B cell (primary cell): Measurements from ENCODE around the gene DPT. TPM values are rescaled to one million over a fixed set of nuclear protein-coding genes. Genes with fewer than 3 reads are reported as not detected.

Experiments
- ATAC-seq: fragments of 200-7000 bp; cut with Tn5 transposase; one replicate; pipeline ENCODE4 v1.10.0; 2021; ENCODE audit warnings: low read depth, mild to moderate bottlenecking, moderate number of reproducible peaks, moderate library complexity
- CTCF ChIA-PET: fragments of 350-600 bp; sonication (Branson Sonifier 250); formaldehyde crosslinking; loops from one replicate; lab custom pipeline; 2021; ENCODE audit warnings: antibody characterized with exemption, inconsistent platforms; lab: Charles Lee
- POLR2A ChIA-PET: fragments of 350-600 bp; sonication (Branson Sonifier 250); formaldehyde crosslinking; loops from one replicate; lab custom pipeline; 2021; ENCODE audit warnings: antibody characterized with exemption; lab: Charles Lee
- DNase-seq: peaks from one replicate; pipeline ENCODE4 v3.0.0; 2013
- H2AFZ ChIP-seq: 2 replicates; pipeline ENCODE4 v1.6.1; 2012; ENCODE audit warnings: mild to moderate bottlenecking, low read depth, low read length; ENCODE audit not compliant: insufficient read depth, poor library complexity, severe bottlenecking
- H3K27ac ChIP-seq, 2 donors: 1 replicate in 1 of 2; 2 replicates in 1 of 2; pipeline ENCODE4 v1.5.1; 2012 to 2013; ENCODE audit warnings: low read length in 2 of 2, mild to moderate bottlenecking in 2 of 2, moderate library complexity in 1 of 2
- H3K27me3 ChIP-seq, 4 experiments: fragments of 200-600 bp in 1 of 4; sonication (generic) in 1 of 4; replicated peaks in 1 of 4; 1 replicate in 2 of 4; 2 replicates in 2 of 4; pipeline versions ENCODE4 v1.6.1 to v1.7.0; 2013 to 2016; ENCODE audit warnings: low read length in 3 of 4, mild to moderate bottlenecking in 2 of 4, mixed read lengths in 1 of 4, moderate library complexity in 1 of 4; ENCODE audit not compliant: insufficient read depth in 4 of 4, control insufficient read depth in 3 of 4; ENCODE audit errors: control extremely low read depth in 1 of 4
- H3K36me3 ChIP-seq, 2 experiments: replicated peaks in 1 of 2; 1 replicate in 1 of 2; 2 replicates in 1 of 2; pipeline versions ENCODE4 v1.6.1 to v1.7.1; 2013; ENCODE audit warnings: low read length in 1 of 2; ENCODE audit not compliant: insufficient read depth in 2 of 2, control insufficient read depth in 1 of 2; ENCODE audit errors: control extremely low read depth in 1 of 2, extremely low read depth in 1 of 2
- H3K4me1 ChIP-seq, 2 donors: fragments of 200-600 bp in 1 of 2; sonication (generic) in 1 of 2; 1 replicate in 1 of 2; 2 replicates in 1 of 2; pipeline versions ENCODE4 v1.5.1 to v1.6.1; 2013 to 2017; ENCODE audit warnings: low read length in 2 of 2; ENCODE audit not compliant: control insufficient read depth in 2 of 2, insufficient read depth in 2 of 2
- H3K4me2 ChIP-seq: replicated peaks from 2 replicates; pipeline ENCODE3; 2012; ENCODE audit warnings: mild to moderate bottlenecking, low read depth, low read length; ENCODE audit not compliant: poor library complexity, severe bottlenecking
- H3K4me3 ChIP-seq, 5 experiments: fragments of 200-600 bp in 1 of 5; sonication (generic) in 1 of 5; 1 replicate in 3 of 5; 2 replicates in 2 of 5; pipeline versions ENCODE4 v1.5.1 to v1.7.0; 2011 to 2016; ENCODE audit warnings: low read length in 4 of 5, mild to moderate bottlenecking in 4 of 5, low read depth in 2 of 5, control low read depth in 1 of 5, moderate library complexity in 1 of 5; ENCODE audit not compliant: insufficient read depth in 1 of 5; ENCODE audit errors: control extremely low read depth in 1 of 5, extremely low read depth in 1 of 5
- H3K79me2 ChIP-seq: fragments of 200-600 bp; sonication (generic); one replicate; pipeline ENCODE4 v1.6.0; 2016; ENCODE audit warnings: low read length; ENCODE audit not compliant: control insufficient read depth, insufficient read depth
- H3K9ac ChIP-seq: fragments of 200-600 bp; sonication (generic); 2 replicates; pipeline ENCODE4 v1.6.1; 2017; ENCODE audit warnings: mild to moderate bottlenecking, low read length, moderate library complexity
- H3K9me3 ChIP-seq, 3 donors: one replicate each; pipeline versions ENCODE4 v1.6.1 to v1.7.1; 2013; ENCODE audit warnings: low read length in 2 of 3; ENCODE audit not compliant: control insufficient read depth in 2 of 3, insufficient read depth in 1 of 3; ENCODE audit errors: control extremely low read depth in 1 of 3
- H4K20me1 ChIP-seq: 2 replicates; pipeline ENCODE4 v1.6.0; 2012; ENCODE audit warnings: mild to moderate bottlenecking, low read length; ENCODE audit not compliant: insufficient read depth, control insufficient read depth, poor library complexity, severe bottlenecking
- H3K27ac Mint-ChIP-seq: one replicate; pipeline ENCODE4 v1.8.0; 2021; ENCODE audit warnings: mixed read lengths
- H3K27me3 Mint-ChIP-seq: one replicate; pipeline ENCODE4 v1.8.0; 2021; ENCODE audit warnings: mixed read lengths
- H3K4me1 Mint-ChIP-seq: one replicate; pipeline ENCODE4 v1.8.0; 2021; ENCODE audit warnings: mixed read lengths
- H3K4me3 Mint-ChIP-seq: one replicate; pipeline ENCODE4 v1.8.0; 2021; ENCODE audit warnings: mixed read lengths
- H3K9me3 Mint-ChIP-seq: one replicate; pipeline ENCODE4 v1.8.0; 2022; ENCODE audit warnings: mixed read lengths; ENCODE audit not compliant: insufficient read depth
- CTCF ChIP-seq: fragments of 200-600 bp; IDR thresholded peaks from one replicate; pipeline ENCODE4 v1.8.0; 2022; ENCODE audit warnings: antibody characterized with exemption, mild to moderate bottlenecking
- EZH2 ChIP-seq: IDR thresholded peaks from 2 replicates; pipeline ENCODE4 v1.6.1; 2012; ENCODE audit warnings: borderline replicate concordance, low read depth, mild to moderate bottlenecking, moderate library complexity, low read length; ENCODE audit not compliant: insufficient read depth, poor library complexity, severe bottlenecking
- WGBS: methylation state at CpG from one replicate; pipeline ENCODE4 v1.1.5; 2013; ENCODE audit warnings: missing lambda C conversion rate; ENCODE audit not compliant: insufficient coverage; 5-methylcytosine and 5-hydroxymethylcytosine counted together
- intact Hi-C: fragments of 100-400 bp; cut with micrococcal nuclease; formaldehyde crosslinking; loops from one replicate; pipeline ENCODE4 v1.10.0; 2022
- polyA plus RNA-seq: library from polyadenylated mRNA; depleted of rRNA; stranded (reverse); fragments of >200 nt; gene quantifications from 2 replicates; pipeline ENCODE4 v1.2.3, GENCODE V29; 2012
- total RNA-seq, 2 donors: library from RNA; stranded (reverse); fragments of 120-200 nt in 1 of 2; gene quantifications; 1 replicate in 1 of 2; 2 replicates in 1 of 2; pipeline versions ENCODE4 v1.2.3 to v1.2.4, GENCODE V29; 2013 to 2022

The DPT gene
- total and polyA plus RNA-seq, 2 donors (not counting 1 experiment from before 2014, with no cell fraction given): not detected

DNA sequence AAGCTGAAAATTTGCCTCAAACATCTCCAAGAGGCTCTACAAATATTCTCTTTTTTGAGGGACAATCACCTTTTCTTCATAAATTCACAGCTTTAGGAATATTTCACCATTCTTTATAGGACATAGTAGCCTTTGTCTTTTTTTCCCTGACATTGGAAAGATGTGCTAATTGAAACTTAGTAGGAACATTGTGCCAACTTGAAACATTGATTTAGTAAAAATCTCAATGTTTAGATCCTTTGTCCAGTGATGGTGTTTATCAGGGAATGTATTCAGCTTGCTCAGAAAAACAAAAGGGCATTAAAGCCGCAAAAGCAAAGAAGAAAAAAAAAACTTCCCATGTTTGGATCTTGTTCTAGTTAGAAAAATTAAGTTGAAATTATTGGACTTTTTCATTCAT, 52.1 kb downstream of the DPT start:
- Histone ChIP-seq H3K36me3 (no peaks in the 10 kb centered on the region), H3K9ac (no peak overlapping the region), H3K4me2 (no peak overlapping the region), H3K4me3 (no peak overlapping the region), H2AFZ (no peak overlapping the region), H3K27ac (no peak overlapping the region), H3K4me1 (no peaks in the 10 kb centered on the region), H3K79me2 (no peaks in the 10 kb centered on the region), H3K27me3 (no peaks in the 10 kb centered on the region), H3K9me3 (no peaks in the 10 kb centered on the region), H4K20me1 (no peaks in the 10 kb centered on the region)
- intact Hi-C loops: no loop called here
- DNase-seq (no peak), ATAC-seq (no peak)
- ChIA-PET CTCF (no interaction called here), POLR2A (no interaction called here)
- H3K9me3 Mint-ChIP-seq: no peaks in the 10 kb centered on the region
- no peaks in the 10 kb centered on the region for H3K27me3 Mint-ChIP-seq
- 100% methylated on average over 1 of the region's 1 CpG for WGBS
- no peaks in the 10 kb centered on the region for H3K4me1 Mint-ChIP-seq
- TF ChIP-seq EZH2 (no peak), CTCF (no peak)
- H3K27ac Mint-ChIP-seq: no peak overlapping the region
- H3K4me3 Mint-ChIP-seq: no peak overlapping the region

DNA sequence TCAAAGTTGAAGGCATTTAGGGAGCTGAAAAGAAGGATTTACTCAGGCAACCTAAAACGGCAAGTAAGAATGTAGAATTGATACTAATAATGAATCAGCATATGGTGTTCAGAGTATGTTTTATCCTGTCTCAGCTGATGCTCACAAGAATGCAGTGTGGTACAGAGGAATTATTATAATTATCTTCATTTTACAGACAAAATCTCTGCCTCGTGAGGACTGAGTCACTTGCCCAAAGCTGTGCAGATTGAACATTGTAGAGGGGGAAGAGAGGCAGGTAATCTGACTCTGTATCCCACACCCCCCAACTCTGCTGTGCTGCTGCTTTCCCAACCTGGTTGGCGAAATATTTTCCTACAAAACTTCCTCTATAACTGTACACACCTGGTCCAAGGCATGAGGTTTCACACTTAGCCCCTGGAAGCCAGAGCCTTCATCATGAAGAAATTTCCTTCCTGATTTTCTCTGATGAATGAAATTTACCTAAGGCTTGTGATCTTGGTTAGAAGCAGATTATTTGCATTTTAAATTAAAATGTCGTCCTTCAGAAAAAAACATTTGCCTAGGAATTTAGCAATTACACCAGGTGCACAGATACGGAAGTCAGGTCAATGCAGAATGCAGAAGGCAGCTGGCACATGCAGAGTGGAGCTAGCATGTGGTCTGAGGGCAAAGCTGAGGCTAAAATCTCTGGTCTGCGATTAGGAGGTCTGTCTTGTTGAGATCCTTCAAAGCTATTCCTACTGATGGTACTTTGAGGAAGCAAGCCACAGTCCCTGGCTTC, 52.8 kb downstream of the DPT start:
- WGBS: 83% methylated on average over 3 of the region's 6 CpGs
- H3K27me3 ChIP-seq: no peaks in the 10 kb centered on the region
- POLR2A ChIA-PET: no interaction called here
- no peak overlapping the region for H3K9ac ChIP-seq
- no peak overlapping the region for H3K27ac ChIP-seq
- no peak overlapping the region for H2AFZ ChIP-seq
- Mint-ChIP-seq H3K9me3 (no peaks in the 10 kb centered on the region), H3K27ac (no peak overlapping the region), H3K27me3 (no peaks in the 10 kb centered on the region), H3K4me1 (no peaks in the 10 kb centered on the region), H3K4me3 (no peak overlapping the region)
- no peaks in the 10 kb centered on the region for H4K20me1 ChIP-seq
- CTCF ChIA-PET: no interaction called here
- DNase-seq (no peak), ATAC-seq (no peak)
- no peaks in the 10 kb centered on the region for H3K4me1 ChIP-seq
- TF ChIP-seq CTCF (no peak), EZH2 (no peak)
- no peaks in the 10 kb centered on the region for H3K36me3 ChIP-seq
- no peak overlapping the region for H3K4me2 ChIP-seq
- H3K79me2 ChIP-seq: no peaks in the 10 kb centered on the region
- no peaks in the 10 kb centered on the region for H3K9me3 ChIP-seq
- intact Hi-C loops: no loop called here
- H3K4me3 ChIP-seq: no peak overlapping the region
